ENCODE results near the gene KCNN3.

KCNN3 gene

DNA sequence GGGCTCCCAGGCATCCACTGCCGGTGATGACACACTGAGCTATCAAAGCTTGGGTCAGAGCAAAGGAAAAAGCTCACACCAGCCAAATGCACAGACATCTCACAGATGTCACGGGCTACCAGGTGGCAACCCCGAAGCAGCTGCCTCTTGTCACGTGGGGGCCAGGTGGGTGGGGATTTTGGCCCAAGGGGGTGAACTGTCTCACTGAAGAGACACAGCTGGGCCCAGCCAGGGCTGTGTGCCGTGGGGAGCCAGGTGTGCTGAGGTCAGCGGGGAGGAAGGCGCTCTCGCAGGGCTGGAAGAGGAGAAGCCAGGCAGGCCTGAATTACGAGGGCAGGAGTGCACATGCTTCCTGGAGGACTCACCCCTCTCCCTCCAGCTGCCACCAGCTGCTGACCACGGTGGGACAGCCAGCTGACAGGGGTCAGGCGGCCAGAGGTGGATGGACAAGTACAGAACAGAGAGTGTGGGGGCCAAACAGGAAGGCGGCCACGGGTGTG, 32.4 kb downstream of the KCNN3 start:
- no peak overlapping the region for H3K27ac ChIP-seq
- TF ChIP-seq, protein P1, sequence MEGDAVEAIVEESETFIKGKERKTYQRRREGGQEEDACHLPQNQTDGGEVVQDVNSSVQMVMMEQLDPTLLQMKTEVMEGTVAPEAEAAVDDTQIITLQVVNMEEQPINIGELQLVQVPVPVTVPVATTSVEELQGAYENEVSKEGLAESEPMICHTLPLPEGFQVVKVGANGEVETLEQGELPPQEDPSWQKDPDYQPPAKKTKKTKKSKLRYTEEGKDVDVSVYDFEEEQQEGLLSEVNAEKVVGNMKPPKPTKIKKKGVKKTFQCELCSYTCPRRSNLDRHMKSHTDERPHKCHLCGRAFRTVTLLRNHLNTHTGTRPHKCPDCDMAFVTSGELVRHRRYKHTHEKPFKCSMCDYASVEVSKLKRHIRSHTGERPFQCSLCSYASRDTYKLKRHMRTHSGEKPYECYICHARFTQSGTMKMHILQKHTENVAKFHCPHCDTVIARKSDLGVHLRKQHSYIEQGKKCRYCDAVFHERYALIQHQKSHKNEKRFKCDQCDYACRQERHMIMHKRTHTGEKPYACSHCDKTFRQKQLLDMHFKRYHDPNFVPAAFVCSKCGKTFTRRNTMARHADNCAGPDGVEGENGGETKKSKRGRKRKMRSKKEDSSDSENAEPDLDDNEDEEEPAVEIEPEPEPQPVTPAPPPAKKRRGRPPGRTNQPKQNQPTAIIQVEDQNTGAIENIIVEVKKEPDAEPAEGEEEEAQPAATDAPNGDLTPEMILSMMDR (conservative IDR thresholded peaks at IDR 0.05): no peak
- no peak for TF ChIP-seq ZFX (IDR thresholded peaks at IDR 0.05)

DNA sequence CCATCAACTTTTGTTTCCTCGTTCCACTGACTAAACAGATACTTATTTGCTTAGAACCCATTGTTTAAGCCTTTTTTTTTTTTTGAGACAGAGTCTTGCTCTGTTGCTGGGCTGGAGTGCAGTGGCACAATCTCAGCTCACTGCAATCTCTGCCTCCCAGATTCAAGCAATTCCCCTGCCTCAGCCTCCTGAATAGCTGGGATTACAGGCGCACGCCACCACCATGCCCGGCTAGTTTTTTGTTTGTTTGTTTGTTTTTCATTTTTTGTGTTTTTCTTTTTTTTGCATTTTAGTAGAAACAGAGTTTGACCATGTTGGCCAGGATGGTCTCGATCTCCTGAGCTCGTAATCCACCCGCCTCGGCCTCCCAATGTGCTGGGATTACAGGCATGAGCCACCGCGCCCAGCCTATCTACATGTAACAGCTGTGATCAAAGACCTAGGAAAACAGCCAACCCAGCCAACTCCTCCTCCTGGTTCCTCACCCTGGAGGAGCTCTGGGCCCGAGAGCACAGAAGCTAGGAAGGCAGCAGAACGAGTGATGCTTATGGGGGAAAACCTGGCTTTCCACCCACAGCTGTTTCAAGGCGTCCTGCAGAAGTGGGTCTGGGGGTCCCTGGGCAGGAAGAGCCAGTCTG, 32.9 kb downstream of the KCNN3 start:
- TF ChIP-seq, protein P1 (conservative IDR thresholded peaks at IDR 0.05): no peak
- TF ChIP-seq ZFX (IDR thresholded peaks at IDR 0.05): no peak
- no peak overlapping the region for H3K27ac ChIP-seq

DNA sequence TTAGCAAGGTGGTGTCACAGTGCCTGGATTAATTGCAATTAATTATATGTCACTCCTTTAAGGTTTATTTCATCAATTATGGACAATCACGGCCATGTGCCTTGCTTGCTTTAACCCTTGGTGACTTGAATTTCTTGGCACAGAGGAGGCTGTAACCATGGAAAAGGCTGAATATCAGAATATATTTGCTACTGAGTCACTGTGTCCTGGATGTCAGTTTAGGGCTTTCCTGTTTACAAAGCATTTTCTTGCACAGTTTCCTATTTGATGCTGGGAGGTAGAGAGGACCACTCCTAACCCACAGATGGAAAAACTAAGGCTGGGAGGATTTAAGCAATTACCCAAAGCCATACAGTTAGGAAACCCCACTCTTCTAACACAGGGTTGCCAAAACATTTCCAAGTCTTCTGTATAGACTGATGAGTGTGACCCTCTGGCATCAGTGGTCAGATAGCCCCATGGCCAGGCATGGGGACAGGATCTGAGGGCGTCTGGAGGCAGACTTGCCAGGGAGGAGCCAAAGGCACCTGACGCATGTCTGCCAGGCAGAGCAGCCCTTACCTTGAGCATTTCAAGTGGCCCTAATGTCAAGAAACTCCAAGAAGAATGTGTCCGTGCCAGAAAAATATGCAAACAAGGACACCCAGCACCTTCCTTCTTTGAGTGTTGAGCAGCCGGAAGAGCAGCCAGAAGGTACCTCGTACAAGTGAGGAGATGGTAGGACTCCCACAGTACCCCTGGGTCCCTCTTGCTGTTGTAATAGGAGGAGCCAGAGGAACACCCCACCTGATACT, 34.4 kb downstream of the KCNN3 start:
- H3K27ac ChIP-seq: no peak overlapping the region
- no peak for TF ChIP-seq ZFX (IDR thresholded peaks at IDR 0.05)
- TF ChIP-seq, protein P1 (conservative IDR thresholded peaks at IDR 0.05): no peak

DNA sequence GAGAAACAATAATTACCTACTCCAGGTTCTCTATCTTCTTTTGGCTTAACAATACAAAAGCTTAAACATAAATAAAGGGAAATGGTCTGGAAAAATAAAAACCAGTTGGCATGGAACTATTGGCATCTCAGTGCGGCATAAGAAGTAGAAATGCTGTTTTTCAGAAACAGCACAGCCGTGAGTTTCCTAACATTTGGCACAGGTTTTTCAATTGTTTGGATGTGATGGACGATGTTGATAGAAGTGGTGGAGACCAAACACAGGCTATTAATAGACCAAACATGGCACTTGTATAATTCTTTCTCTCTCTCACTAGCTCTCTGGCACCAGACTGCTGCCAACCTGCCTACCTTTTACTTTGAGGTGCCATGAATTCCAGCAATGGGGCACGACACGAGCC, 36.2 kb downstream of the KCNN3 start:
- H3K27ac ChIP-seq: no peak overlapping the region
- TF ChIP-seq, protein P1 (conservative IDR thresholded peaks at IDR 0.05): no peak
- no peak for TF ChIP-seq ZFX (IDR thresholded peaks at IDR 0.05)

DNA sequence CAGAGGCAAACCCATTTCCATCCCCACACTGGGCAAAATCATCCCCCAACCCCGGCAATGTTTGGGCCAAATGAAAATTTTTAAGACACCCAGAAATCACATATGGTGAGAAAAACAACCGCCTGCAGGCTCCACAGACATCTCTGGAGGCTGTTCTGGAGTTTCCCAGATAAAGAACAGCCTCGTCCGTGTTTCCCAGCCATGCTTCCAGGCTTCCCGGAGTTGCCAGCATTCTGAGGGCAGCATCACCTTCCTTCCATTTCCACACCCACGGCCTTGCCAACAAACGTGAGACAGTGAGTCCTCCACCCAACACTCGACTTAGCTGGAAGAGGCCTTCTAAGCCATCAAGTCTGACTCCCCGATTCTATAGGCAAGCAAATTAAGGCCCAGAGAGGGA, 36.9 kb downstream of the KCNN3 start:
- no peak for TF ChIP-seq ZFX (IDR thresholded peaks at IDR 0.05)
- TF ChIP-seq, protein P1 (conservative IDR thresholded peaks at IDR 0.05): no peak
- H3K27ac ChIP-seq: no peak overlapping the region

DNA sequence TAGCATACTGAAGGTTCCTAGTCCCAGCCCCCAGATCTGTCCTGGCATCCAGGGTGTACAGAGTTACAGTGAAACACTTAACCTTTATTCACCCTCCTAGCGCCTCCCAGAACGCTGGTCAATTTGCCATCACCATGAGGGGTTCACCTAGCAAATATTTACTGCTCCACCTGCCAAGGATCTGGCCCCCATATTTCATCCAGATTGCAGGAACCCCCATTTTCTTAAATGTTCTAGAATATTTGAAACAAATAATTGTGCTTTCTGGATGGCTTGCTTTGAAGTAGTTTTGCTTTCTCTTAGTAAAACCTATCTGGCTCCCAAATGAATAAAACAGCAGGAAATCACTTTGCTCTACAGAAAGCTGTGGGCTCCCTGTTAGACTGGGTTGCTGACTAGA, 37.7 kb downstream of the KCNN3 start:
- TF ChIP-seq ZFX (IDR thresholded peaks at IDR 0.05): no peak
- TF ChIP-seq, protein P1 (conservative IDR thresholded peaks at IDR 0.05): no peak
- H3K27ac ChIP-seq: no peak overlapping the region

DNA sequence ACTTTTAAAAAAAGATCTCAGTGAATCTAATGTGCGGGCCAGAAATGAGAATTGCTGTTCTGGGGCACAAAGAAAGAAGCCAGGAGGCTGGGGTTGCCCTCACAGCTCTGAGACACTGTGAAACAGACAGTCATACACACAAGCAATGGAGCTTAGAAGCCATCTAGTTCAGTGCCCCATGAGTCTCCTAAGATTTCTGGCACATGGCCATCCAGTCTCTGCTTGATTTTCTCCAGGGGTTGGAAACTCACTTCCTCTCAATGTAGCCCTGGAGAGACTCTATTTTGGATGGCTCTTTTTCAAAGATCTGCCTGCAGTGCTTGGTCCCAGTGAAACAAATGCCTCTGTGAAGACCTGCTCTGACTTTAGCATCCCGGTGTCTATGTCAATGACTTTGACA, 38.6 kb downstream of the KCNN3 start:
- TF ChIP-seq, protein P1 (conservative IDR thresholded peaks at IDR 0.05): no peak
- TF ChIP-seq ZFX (IDR thresholded peaks at IDR 0.05): no peak
- H3K27ac ChIP-seq: no peak overlapping the region
